ENCODE data around the gene RMRP.

- TF ChIP-seq CTCF (IDR thresholded peaks at IDR 0.05; ENCODE audit: low read depth, low read length, poor library complexity, severe bottlenecking) (no peak), EZH2phosphoT487 (IDR thresholded peaks at IDR 0.05; ENCODE audit: borderline replicate concordance, low read length) (no peak)
These were observed 11.7 kb downstream of the RMRP start for GRCh38 chr9:35646153-35646532.
